ENCODE data around the gene PAX7. TPM values are rescaled to one million over a fixed set of nuclear protein-coding genes. Genes with fewer than 3 reads are reported as not detected.

Gene PAX7
- total RNA-seq, 2 donors from 2014 or later = not detected

DNA sequence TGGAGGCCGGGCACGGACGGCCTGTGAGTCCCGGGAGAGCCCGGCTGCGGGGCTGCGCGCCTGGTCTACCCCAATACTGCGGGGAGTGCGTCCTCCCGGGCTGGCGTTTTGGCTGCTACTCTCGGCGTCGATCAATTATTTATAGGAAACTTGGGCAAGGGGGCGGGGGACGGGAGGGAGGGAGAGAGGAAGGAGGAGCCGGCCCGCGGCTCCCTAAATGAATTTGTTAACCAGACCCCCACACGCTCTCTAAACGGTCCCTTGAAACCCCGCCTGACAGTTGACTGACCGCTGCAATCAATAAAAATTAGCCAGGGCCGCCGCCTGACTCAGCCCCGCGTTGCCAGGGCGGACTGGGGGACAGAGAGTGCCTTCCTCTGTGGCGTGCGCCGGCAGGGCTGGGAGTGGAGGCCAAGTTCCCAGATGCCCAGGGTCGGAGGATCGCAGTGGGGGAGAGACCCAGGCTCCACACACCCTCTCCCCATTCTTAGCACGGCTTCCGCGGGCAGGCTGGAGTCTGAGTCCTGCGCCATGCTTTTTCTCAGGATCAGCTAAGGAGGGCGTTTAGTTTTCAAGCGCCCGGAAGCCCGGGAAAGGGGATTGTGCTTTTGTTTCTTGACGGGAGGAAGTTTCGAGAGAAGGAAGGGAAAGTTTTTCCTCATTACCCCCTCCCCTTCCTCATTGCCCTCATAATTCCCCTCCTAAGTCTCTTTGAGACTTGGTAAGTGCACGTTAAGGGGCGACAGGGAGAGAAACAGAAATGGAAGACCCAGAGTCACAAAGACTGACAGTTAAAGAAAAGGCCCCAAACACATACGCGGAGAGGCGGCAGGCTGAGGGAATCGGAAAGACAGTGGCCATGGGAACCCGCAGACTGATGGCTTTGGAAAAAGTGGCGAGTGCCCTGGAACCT, 6.2 kb downstream of the PAX7 start:
- ATAC-seq (ENCODE audit: insufficient number of reproducible peaks, low FRiP score, low read depth) (no peak), DNase-seq (ENCODE audit: low spot score) (no peak)
- H3K27me3 ChIP-seq (replicated peaks; ENCODE audit: insufficient read depth) = peaks cover 14% of the 10 kb centered on the region
- H3K9me3 ChIP-seq = no peaks in the 10 kb centered on the region
- H3K27ac ChIP-seq = no peak overlapping the region
- TF ChIP-seq, protein P1, sequence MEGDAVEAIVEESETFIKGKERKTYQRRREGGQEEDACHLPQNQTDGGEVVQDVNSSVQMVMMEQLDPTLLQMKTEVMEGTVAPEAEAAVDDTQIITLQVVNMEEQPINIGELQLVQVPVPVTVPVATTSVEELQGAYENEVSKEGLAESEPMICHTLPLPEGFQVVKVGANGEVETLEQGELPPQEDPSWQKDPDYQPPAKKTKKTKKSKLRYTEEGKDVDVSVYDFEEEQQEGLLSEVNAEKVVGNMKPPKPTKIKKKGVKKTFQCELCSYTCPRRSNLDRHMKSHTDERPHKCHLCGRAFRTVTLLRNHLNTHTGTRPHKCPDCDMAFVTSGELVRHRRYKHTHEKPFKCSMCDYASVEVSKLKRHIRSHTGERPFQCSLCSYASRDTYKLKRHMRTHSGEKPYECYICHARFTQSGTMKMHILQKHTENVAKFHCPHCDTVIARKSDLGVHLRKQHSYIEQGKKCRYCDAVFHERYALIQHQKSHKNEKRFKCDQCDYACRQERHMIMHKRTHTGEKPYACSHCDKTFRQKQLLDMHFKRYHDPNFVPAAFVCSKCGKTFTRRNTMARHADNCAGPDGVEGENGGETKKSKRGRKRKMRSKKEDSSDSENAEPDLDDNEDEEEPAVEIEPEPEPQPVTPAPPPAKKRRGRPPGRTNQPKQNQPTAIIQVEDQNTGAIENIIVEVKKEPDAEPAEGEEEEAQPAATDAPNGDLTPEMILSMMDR (IDR thresholded peaks at IDR 0.05) = no peak
- H3K4me1 ChIP-seq (ENCODE audit: control insufficient read depth in 1 of 2, low read depth in 2 of 2) = no peaks in the 10 kb centered on the region
- H3K36me3 ChIP-seq = no peaks in the 10 kb centered on the region
- no peak overlapping the region for H3K4me3 ChIP-seq

DNA sequence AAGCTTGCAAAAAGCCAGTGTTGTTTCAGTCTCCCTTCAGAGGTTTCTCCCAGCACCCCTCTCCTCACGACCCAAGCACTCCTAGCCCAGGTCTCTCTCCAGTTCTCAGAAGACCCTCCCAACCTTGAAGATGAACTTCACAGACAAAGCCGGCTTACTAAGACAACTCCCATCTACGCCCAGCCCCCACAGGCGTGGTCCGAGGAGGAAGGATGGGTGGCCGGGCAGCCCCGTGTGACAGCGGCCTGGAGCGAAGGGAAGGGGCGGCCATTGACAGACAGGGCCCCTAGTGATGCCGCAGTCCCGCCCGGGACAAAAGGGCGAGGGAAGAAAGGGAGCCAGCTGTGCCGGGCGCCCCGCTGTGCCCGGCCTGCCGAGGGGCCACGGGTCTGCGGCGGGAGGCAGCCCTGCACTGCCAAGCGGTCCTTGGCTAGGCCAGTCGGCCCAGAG, 6.9 kb downstream of the PAX7 start:
- DNase-seq (ENCODE audit: low spot score) (no peak), ATAC-seq (ENCODE audit: insufficient number of reproducible peaks, low FRiP score, low read depth) (no peak)
- TF ChIP-seq, protein P1 (IDR thresholded peaks at IDR 0.05) = no peak
- H3K27me3 ChIP-seq (replicated peaks; ENCODE audit: insufficient read depth) = peaks cover 14% of the 10 kb centered on the region
- no peaks in the 10 kb centered on the region for H3K9me3 ChIP-seq
- H3K27ac ChIP-seq = no peak overlapping the region
- no peaks in the 10 kb centered on the region for H3K4me1 ChIP-seq (ENCODE audit: control insufficient read depth in 1 of 2, low read depth in 2 of 2)
- no peaks in the 10 kb centered on the region for H3K36me3 ChIP-seq
- H3K4me3 ChIP-seq = no peak overlapping the region

DNA sequence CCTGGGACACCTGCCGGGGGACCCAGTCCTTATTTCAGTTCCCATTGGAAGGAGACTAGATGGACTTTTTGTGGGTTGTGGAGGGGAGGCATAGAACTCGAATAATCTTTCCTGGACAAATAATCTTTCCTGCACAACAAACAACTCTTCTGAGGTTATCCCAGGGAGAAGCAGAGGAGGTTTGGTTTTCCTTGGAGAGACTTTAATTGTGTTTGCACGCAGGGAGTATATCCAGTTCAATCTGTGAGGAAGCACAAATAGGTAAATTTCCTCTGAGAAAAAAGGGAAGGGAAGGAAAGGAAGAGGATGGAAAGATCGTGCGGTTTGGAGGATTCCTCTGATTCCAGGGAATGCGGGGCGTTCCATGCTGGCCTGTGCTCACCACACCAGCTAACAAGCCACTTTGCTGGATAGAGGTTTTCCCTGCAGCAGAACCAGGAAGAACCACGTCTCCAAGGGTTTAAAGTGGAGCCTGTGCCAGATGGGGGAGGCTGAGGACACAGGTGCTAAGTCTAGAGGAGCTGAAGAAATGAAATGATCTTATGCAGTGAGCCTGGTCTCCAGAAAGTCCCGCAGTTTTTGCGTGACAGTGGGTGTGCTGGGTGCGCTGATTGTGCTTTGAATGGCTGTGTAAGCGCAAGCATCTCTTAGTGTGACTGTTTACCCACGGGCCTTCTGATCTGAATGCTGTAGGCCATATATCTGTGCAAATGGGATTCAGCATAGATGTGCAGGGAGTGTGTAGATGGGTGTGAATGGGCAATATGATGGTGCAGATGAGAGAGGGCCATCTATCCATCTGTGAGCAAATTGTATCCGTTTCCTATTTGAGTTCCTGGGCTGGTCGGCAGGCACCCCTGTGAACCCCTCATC, 7.6 kb downstream of the PAX7 start:
- peaks cover 14% of the 10 kb centered on the region for H3K27me3 ChIP-seq (replicated peaks; ENCODE audit: insufficient read depth)
- TF ChIP-seq, protein P1 (IDR thresholded peaks at IDR 0.05) = no peak
- no peak for ATAC-seq (ENCODE audit: insufficient number of reproducible peaks, low FRiP score, low read depth)

DNA sequence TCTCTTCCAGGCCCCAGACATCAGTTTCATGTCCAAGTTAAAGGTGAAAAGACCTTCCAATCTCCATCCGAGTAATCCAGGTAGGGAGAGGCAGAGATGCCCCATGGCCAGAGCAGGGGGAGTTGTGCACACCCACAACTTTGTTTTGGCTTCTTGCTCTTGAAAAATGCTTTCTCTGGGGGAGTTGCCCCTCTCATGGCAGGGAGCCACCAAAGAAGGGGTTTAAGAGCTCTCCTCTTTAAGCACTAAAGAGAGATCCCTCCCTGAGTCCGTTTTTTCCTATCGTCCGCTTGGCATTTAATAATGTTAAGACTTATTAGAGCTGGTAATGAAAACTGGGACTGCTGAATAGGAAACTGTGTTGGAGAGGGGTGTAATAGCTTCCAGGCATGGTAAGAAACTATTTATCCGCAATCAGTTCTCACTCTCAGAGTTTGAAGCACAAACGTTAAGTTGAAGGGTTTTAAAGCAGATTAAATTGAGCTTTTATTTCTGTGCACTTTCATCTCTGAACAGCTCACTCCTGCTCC, 8.3 kb downstream of the PAX7 start:
- H3K27ac ChIP-seq = no peak overlapping the region
- H3K4me3 ChIP-seq = no peak overlapping the region
- peaks cover 14% of the 10 kb centered on the region for H3K27me3 ChIP-seq (replicated peaks; ENCODE audit: insufficient read depth)
- no peak for DNase-seq (ENCODE audit: low spot score)
- TF ChIP-seq, protein P1 (IDR thresholded peaks at IDR 0.05) = no peak
- no peak for ATAC-seq (ENCODE audit: insufficient number of reproducible peaks, low FRiP score, low read depth)
- no peaks in the 10 kb centered on the region for H3K9me3 ChIP-seq
- H3K4me1 ChIP-seq (ENCODE audit: control insufficient read depth in 1 of 2, low read depth in 2 of 2) = no peaks in the 10 kb centered on the region
- no peaks in the 10 kb centered on the region for H3K36me3 ChIP-seq

More for the DNA sequence above, 7.6 kb downstream of the PAX7 start:
- Histone ChIP-seq H3K9me3 (no peaks in the 10 kb centered on the region), H3K27ac (no peak overlapping the region), H3K4me3 (no peak overlapping the region), H3K4me1 (ENCODE audit: control insufficient read depth in 1 of 2, low read depth in 2 of 2) (no peaks in the 10 kb centered on the region), H3K36me3 (no peaks in the 10 kb centered on the region)
- DNase-seq (ENCODE audit: low spot score) = no peak
